Endothelial cell of umbilical vein (primary cell): ENCODE results near the gene OTX2. TPM values are rescaled to one million over a fixed set of nuclear protein-coding genes. Genes with fewer than 3 reads are reported as not detected.

ENCODE experiments used
- BruUV-seq: library from RNA; stranded (reverse); fragments of 400-500 nt; replicated peaks from 2 replicates; lab custom pipeline; 2021; lab: Mats Ljungman, UMichigan
- CTCF ChIA-PET: fragments of 300-600, 350-600 bp; sonication (Branson Sonifier 250); formaldehyde crosslinking; loops from one replicate; lab custom pipeline; 2021; ENCODE audit warnings: antibody characterized with exemption, inconsistent platforms; lab: Charles Lee
- POLR2A ChIA-PET: fragments of 300-600, 350-600 bp; sonication (Branson Sonifier 250); formaldehyde crosslinking; loops from one replicate; lab custom pipeline; 2021; ENCODE audit warnings: antibody characterized with exemption, inconsistent platforms; lab: Charles Lee
- DNase-seq: peaks from one replicate; pipeline ENCODE4 v3.0.0-alpha.2; 2011; ENCODE audit warnings: low read depth, low spot score
- FAIRE-seq: peaks from 2 replicates; lab custom pipeline; 2011; peaks lifted over from hg19 to GRCh38; lab: Jason Lieb, UNC
- H2AFZ ChIP-seq: 2 replicates; pipeline ENCODE4 v1.6.0; 2012; ENCODE audit warnings: low read depth, low read length, control low read depth, inconsistent platforms
- H3K27ac ChIP-seq: 2 replicates; pipeline ENCODE4 v1.5.1; 2011; ENCODE audit warnings: low read depth, mild to moderate bottlenecking, control low read depth, low read length, moderate library complexity; ENCODE audit not compliant: insufficient read depth
- H3K27me3 ChIP-seq, 2 experiments: 2 replicates each; pipeline versions ENCODE4 v1.6.0 to v1.6.1; 2011; ENCODE audit warnings: low read length in 2 of 2, mixed read lengths in 1 of 2; ENCODE audit not compliant: control insufficient read depth in 2 of 2, insufficient read depth in 2 of 2
- H3K36me3 ChIP-seq, 2 experiments: 2 replicates in 1 of 2; 3 replicates in 1 of 2; pipeline ENCODE4 v1.5.1; 2011; ENCODE audit warnings: low read length in 2 of 2, mild to moderate bottlenecking in 1 of 2, moderate library complexity in 1 of 2; ENCODE audit not compliant: control insufficient read depth in 2 of 2, insufficient read depth in 2 of 2; ENCODE audit errors: extremely low read depth in 1 of 2
- H3K4me1 ChIP-seq: 3 replicates; pipeline ENCODE4 v1.5.1; 2011; ENCODE audit warnings: mild to moderate bottlenecking, low read length; ENCODE audit not compliant: control insufficient read depth, insufficient read depth; ENCODE audit errors: extremely low read depth
- H3K4me2 ChIP-seq: 2 replicates; pipeline ENCODE4 v1.6.1; 2011; ENCODE audit warnings: low read length, control low read depth, mixed read lengths; ENCODE audit not compliant: insufficient read depth
- H3K4me3 ChIP-seq, 3 experiments: fragments of 200-600 bp in 1 of 3; sonication (generic), shearing (Covaris generic) in 1 of 3; replicated peaks in 1 of 3; 2 replicates each; pipeline ENCODE4 v1.5.1; 2011 to 2016; ENCODE audit warnings: control low read depth in 3 of 3, low read length in 3 of 3, mild to moderate bottlenecking in 2 of 3, inconsistent platforms in 1 of 3, low read depth in 1 of 3, moderate library complexity in 1 of 3; ENCODE audit not compliant: insufficient read depth in 1 of 3
- H3K79me2 ChIP-seq: 2 replicates; pipeline ENCODE4 v1.6.0; 2012; ENCODE audit warnings: low read length, inconsistent platforms; ENCODE audit not compliant: control insufficient read depth, insufficient read depth
- H3K9ac ChIP-seq: replicated peaks from 2 replicates; pipeline ENCODE3; 2011; ENCODE audit warnings: low read length, control low read depth; ENCODE audit not compliant: insufficient read depth; ENCODE audit errors: extremely low read depth
- H3K9me1 ChIP-seq: replicated peaks from 3 replicates; pipeline ENCODE4 v1.6.0; 2011; ENCODE audit warnings: mild to moderate bottlenecking, low read length; ENCODE audit not compliant: control insufficient read depth, insufficient read depth; ENCODE audit errors: extremely low read depth
- H3K9me3 ChIP-seq: replicated peaks from 2 replicates; pipeline ENCODE4 v1.5.1; 2012; ENCODE audit warnings: low read length, inconsistent platforms; ENCODE audit not compliant: control insufficient read depth, insufficient read depth
- H4K20me1 ChIP-seq: replicated peaks from 2 replicates; pipeline ENCODE3; 2011; ENCODE audit warnings: mild to moderate bottlenecking, low read length; ENCODE audit not compliant: control insufficient read depth, insufficient read depth; ENCODE audit errors: extremely low read depth
- CTCF ChIP-seq, 2 donors: IDR thresholded peaks; 1 replicate in 1 of 2; 2 replicates in 1 of 2; pipeline ENCODE4 v1.5.1; 2011; ENCODE audit warnings: low read length in 2 of 2, mild to moderate bottlenecking in 2 of 2, moderate library complexity in 2 of 2, control low read depth in 1 of 2, inconsistent platforms in 1 of 2, low read depth in 1 of 2; ENCODE audit not compliant: insufficient read depth in 1 of 2; ENCODE audit errors: extremely low read depth in 1 of 2
- EZH2 ChIP-seq: IDR thresholded peaks from 2 replicates; pipeline ENCODE4 v1.6.1; 2012; ENCODE audit warnings: borderline replicate concordance, low read depth, mild to moderate bottlenecking, moderate library complexity, low read length, inconsistent platforms; ENCODE audit not compliant: severe bottlenecking
- FOS ChIP-seq: IDR thresholded peaks from 2 replicates; pipeline ENCODE4 v1.6.1; 2011; ENCODE audit warnings: mild to moderate bottlenecking, low read length, moderate library complexity, borderline replicate concordance; ENCODE audit not compliant: insufficient read depth
- GATA2 ChIP-seq: IDR thresholded peaks from 2 replicates; pipeline ENCODE4 v1.7.0; 2011; ENCODE audit warnings: low read depth, mild to moderate bottlenecking, moderate library complexity, mixed read lengths, low read length; ENCODE audit not compliant: insufficient read length, insufficient read depth
- JUN ChIP-seq: IDR thresholded peaks from 2 replicates; pipeline ENCODE4 v1.6.1; 2011; ENCODE audit warnings: borderline replicate concordance, low read depth; ENCODE audit not compliant: insufficient read length, insufficient read depth
- MYC ChIP-seq: IDR thresholded peaks from one replicate; pipeline ENCODE4 v1.6.1; 2011; ENCODE audit warnings: mild to moderate bottlenecking, low read depth, low read length
- POLR2A ChIP-seq: IDR thresholded peaks from 2 replicates; pipeline ENCODE4 v1.6.1; 2012; ENCODE audit warnings: low read depth, mild to moderate bottlenecking, control low read depth, low read length
- POLR2AphosphoS5 ChIP-seq: IDR thresholded peaks from 2 replicates; pipeline ENCODE4 v1.6.1; 2012; ENCODE audit warnings: low read depth, mild to moderate bottlenecking, control low read depth, low read length, moderate library complexity; ENCODE audit not compliant: insufficient read depth
- dilution Hi-C: fragments of 300-500 bp; cut with MboI; formaldehyde crosslinking; loops from one replicate; pipeline ENCODE4 v1.15.0; 2019; ENCODE audit warnings: low sequenced_read_pairs; ENCODE audit not compliant: extremely low pct_ligation_motif_present
- intact Hi-C: fragments of 100-400 bp; cut with micrococcal nuclease; formaldehyde crosslinking; loops from one replicate; pipeline ENCODE4 v1.10.0; 2022
- polyA plus RNA-seq, 4 experiments: library from polyadenylated mRNA; depleted of rRNA in 3 of 4; stranded (reverse) in 3 of 4; unstranded in 1 of 4; fragments of >200 nt; gene quantifications; 2 replicates each; pipeline versions ENCODE4 v1.2.1 to v1.2.3, GENCODE V29; 2011 to 2012; ENCODE audit warnings: missing spikeins in 1 of 4
- total RNA-seq: library from RNA; stranded (reverse); gene quantifications from 2 replicates; pipeline ENCODE4 v1.2.3, GENCODE V29; 2021
- TF ChIP-seq, protein P1 (sequence below): IDR thresholded peaks from 2 replicates; pipeline ENCODE4 v1.6.1; 2011; ENCODE audit not compliant: insufficient read depth, insufficient read length

OTX2 gene
- total and polyA plus RNA-seq, 2 donors (not counting 3 experiments of a cell fraction or from before 2014, with no cell fraction given): not detected

DNA sequence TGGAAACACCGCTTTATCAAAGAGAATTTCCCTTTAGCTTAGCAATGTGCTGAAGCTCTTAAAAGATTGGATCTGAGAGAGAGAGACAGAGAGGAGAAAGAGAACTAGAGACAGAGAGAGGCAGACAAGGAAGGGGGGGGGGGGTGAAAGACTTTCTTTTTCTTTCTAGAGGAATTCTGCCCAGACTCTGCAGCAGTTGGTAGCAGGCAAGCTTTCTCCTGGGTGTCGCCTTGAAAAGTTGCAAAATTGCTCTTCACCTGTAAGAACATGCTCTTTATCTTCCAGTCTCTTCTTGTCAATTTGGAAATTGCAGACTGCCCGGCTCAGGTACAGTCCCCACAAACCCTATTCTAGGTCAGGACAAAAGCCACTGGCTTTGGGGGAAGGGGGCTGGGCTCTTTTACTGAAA lies 2.9 kb upstream of the OTX2 start:
- intact Hi-C loops (no loop called here), dilution Hi-C loops (no loop called here)
- no peaks in the 10 kb centered on the region for H3K4me1 ChIP-seq
- FAIRE-seq (no peak), DNase-seq (no peak)
- H3K4me2 ChIP-seq: no peak overlapping the region
- no peaks in the 10 kb centered on the region for H4K20me1 ChIP-seq
- H3K27me3 ChIP-seq: peaks cover 85 to 99% of the 10 kb centered on the region in 2 experiments
- H3K9me1 ChIP-seq: no peaks in the 10 kb centered on the region
- no TSS peak for BruUV-seq
- H3K9ac ChIP-seq: no peak overlapping the region
- H3K36me3 ChIP-seq: no peaks in the 10 kb centered on the region
- H3K4me3 ChIP-seq: no peak overlapping the region
- no peak overlapping the region for H3K27ac ChIP-seq
- no peaks in the 10 kb centered on the region for H3K9me3 ChIP-seq
- CTCF ChIA-PET: interaction anchor here (0.9 to 2.6 kb wide), 2 partner anchors 11 to 13 kb away, joined by 3 to 7 read pairs; no protein-coding TSS in a partner anchor
- no peak overlapping the region for H2AFZ ChIP-seq
- POLR2A ChIA-PET: interaction anchor here (0.6 kb wide), 1 partner anchor 1269 kb away, joined by 7 read pairs; no protein-coding TSS in a partner anchor
- H3K79me2 ChIP-seq: no peaks in the 10 kb centered on the region
- TF ChIP-seq GATA2 (no peak), CTCF (IDR thresholded peaks at IDR 0.05; ENCODE audit: extremely low read depth in 1 of 2, insufficient read depth in 1 of 2, low read depth in 1 of 2, low read length in 2 of 2) (no peak), EZH2 (no peak), POLR2AphosphoS5 (no peak), POLR2A (no peak), JUN (no peak), FOS (no peak), MYC (no peak)
- TF ChIP-seq, protein P1, sequence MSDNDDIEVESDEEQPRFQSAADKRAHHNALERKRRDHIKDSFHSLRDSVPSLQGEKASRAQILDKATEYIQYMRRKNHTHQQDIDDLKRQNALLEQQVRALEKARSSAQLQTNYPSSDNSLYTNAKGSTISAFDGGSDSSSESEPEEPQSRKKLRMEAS: no peak
